Hepatocyte (in vitro differentiated cells): ENCODE measurements around the gene PCDHA1.
"Not testable (repeated sequence)": the region's sequence is repeated elsewhere in the genome, so short reads cannot be mapped to it uniquely, and the experiment has no call there.

Experiments
- EZH2phosphoT487 ChIP-seq: fragments of 200-600 bp; sonication (generic); IDR thresholded peaks from one replicate; pipeline ENCODE4 v1.6.1; 2018; ENCODE audit warnings: antibody characterized with exemption, mild to moderate bottlenecking, low read depth, moderate library complexity; ENCODE audit not compliant: unreplicated experiment, severe bottlenecking
- TF ChIP-seq, protein P1 (sequence below): fragments of 200-600 bp; sonication (generic); IDR thresholded peaks from 2 replicates; pipeline ENCODE4 v1.5.1; 2016; ENCODE audit warnings: antibody characterized with exemption, mild to moderate bottlenecking; ENCODE audit not compliant: poor library complexity

DNA sequence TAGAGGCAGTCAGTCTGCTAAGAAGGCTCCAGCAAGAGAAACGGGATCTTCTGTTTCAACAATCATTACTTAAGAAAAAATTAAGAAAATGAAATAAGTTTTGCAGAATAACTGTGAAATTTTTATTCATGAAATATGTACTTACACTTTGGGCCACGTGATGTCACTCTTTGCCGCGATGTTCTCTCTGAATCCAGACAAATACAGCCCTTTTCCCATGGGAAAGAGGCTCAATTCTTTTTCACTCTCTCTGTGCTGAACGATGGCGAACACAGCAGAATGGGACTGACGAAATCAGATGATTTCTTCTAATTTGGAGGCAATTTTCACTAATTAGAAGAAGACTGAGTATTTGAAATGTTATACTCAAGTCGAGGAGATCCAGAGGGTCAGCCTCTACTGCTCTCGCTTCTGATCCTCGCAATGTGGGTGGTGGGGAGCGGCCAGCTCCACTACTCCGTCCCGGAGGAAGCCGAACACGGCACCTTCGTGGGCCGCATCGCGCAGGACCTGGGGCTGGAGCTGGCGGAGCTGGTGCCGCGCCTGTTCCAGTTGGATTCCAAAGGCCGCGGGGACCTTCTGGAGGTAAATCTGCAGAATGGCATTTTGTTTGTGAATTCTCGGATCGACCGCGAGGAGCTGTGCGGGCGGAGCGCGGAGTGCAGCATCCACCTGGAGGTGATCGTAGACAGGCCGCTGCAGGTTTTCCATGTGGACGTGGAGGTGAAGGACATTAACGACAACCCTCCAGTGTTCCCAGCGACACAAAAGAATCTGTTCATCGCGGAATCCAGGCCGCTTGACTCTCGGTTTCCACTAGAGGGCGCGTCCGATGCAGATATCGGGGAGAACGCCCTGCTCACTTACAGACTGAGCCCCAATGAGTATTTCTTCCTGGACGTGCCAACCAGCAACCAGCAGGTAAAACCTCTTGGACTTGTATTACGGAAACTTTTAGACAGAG is 62.5 kb downstream of the PCDHA1 start, which contains the start of gene PCDHA9:
- TF ChIP-seq, protein P1, sequence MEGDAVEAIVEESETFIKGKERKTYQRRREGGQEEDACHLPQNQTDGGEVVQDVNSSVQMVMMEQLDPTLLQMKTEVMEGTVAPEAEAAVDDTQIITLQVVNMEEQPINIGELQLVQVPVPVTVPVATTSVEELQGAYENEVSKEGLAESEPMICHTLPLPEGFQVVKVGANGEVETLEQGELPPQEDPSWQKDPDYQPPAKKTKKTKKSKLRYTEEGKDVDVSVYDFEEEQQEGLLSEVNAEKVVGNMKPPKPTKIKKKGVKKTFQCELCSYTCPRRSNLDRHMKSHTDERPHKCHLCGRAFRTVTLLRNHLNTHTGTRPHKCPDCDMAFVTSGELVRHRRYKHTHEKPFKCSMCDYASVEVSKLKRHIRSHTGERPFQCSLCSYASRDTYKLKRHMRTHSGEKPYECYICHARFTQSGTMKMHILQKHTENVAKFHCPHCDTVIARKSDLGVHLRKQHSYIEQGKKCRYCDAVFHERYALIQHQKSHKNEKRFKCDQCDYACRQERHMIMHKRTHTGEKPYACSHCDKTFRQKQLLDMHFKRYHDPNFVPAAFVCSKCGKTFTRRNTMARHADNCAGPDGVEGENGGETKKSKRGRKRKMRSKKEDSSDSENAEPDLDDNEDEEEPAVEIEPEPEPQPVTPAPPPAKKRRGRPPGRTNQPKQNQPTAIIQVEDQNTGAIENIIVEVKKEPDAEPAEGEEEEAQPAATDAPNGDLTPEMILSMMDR: not testable (repeated sequence)
- not testable (repeated sequence) for TF ChIP-seq EZH2phosphoT487
